GM12878 (cell line): ENCODE data around the gene STK35. TPM values are rescaled to one million over a fixed set of nuclear protein-coding genes. Genes with fewer than 3 reads are reported as not detected.

ENCODE experiments used
- BACH1 ChIP-seq: fragments of 450-650 bp; IDR thresholded peaks from 2 replicates; pipeline ENCODE4 v1.6.1; 2017; ENCODE audit warnings: mild to moderate bottlenecking, borderline replicate concordance
- HDAC2 ChIP-seq: fragments of 200-600 bp; sonication (generic); IDR thresholded peaks from 2 replicates; pipeline ENCODE4 v1.6.1; 2017
- MTA3 ChIP-seq: IDR thresholded peaks from 2 replicates; pipeline ENCODE4 v1.6.1; 2012; ENCODE audit warnings: low read length, inconsistent platforms, borderline replicate concordance
- POLR2AphosphoS2 ChIP-seq: IDR thresholded peaks from 2 replicates; pipeline ENCODE4 v1.6.1; 2011; ENCODE audit warnings: low read depth, mild to moderate bottlenecking, low read length, improper control_type of control experiment, moderate library complexity
- RUNX3 ChIP-seq: IDR thresholded peaks from 2 replicates; pipeline ENCODE4 v1.6.1; 2012; ENCODE audit warnings: low read length, inconsistent platforms
- STAT1 ChIP-seq: fragments of 450-650 bp; conservative IDR thresholded peaks from 2 replicates; pipeline ENCODE4 v1.6.1; 2014; ENCODE audit warnings: antibody characterized with exemption, mild to moderate bottlenecking
- TAF1 ChIP-seq: IDR thresholded peaks from 2 replicates; pipeline ENCODE4 v1.6.1; 2011; ENCODE audit warnings: mild to moderate bottlenecking, low read depth, low read length, borderline replicate concordance
- TBL1XR1 ChIP-seq: IDR thresholded peaks from 2 replicates; pipeline ENCODE4 v1.6.1; 2012; ENCODE audit warnings: low read depth, low read length, improper control_type of control experiment
- TCF7 ChIP-seq: IDR thresholded peaks from 2 replicates; pipeline ENCODE4 v1.6.1; 2014; ENCODE audit warnings: antibody characterized with exemption, borderline replicate concordance
- ZNF24 ChIP-seq: fragments of 450-650 bp; IDR thresholded peaks from 2 replicates; pipeline ENCODE4 v1.6.1; 2017; ENCODE audit warnings: antibody characterized with exemption, mild to moderate bottlenecking
- ZSCAN29 ChIP-seq: fragments of 450-650 bp; IDR thresholded peaks from 2 replicates; pipeline ENCODE4 v1.6.1; 2017; ENCODE audit warnings: mild to moderate bottlenecking, moderate library complexity
- polyA plus RNA-seq, 11 experiments: library from polyadenylated mRNA; depleted of rRNA in 4 of 11; unstranded in 6 of 11; stranded (reverse) in 5 of 11; fragments of >200 nt; fragmentation: Nextera tagmentation in 4 of 11; fragmentation: Illumina TruSeq in 1 of 11; extraction: Ambion mirVana in 4 of 11; extraction: Trizol in 1 of 11; gene quantifications; 1 replicate in 1 of 11; 2 replicates in 10 of 11; pipeline versions ENCODE4 v1.2.1 to v1.2.3, GENCODE V29; 2011 to 2016; ENCODE audit warnings: inconsistent platforms in 2 of 11, missing spikeins in 2 of 11, low read depth in 1 of 11
- total RNA-seq, 4 experiments: library from RNA; depleted of rRNA in 3 of 4; stranded (reverse); fragments of >200 nt in 3 of 4; fragmentation: Illumina TruSeq in 1 of 4; extraction: Trizol in 1 of 4; gene quantifications; 2 replicates each; pipeline versions ENCODE4 v1.2.1 to v1.2.3, GENCODE V29; 2013 to 2021
- TF ChIP-seq, protein P1 (sequence below): IDR thresholded peaks from 2 replicates; pipeline ENCODE4 v1.6.1; 2012; ENCODE audit warnings: improper control_type of control experiment, low read depth, low read length; ENCODE audit not compliant: insufficient replicate concordance
- TF ChIP-seq, protein P2 (sequence below): fragments of 450-650 bp; IDR thresholded peaks from 2 replicates; pipeline ENCODE4 v1.6.1; 2017; ENCODE audit warnings: mild to moderate bottlenecking, moderate library complexity
- TF ChIP-seq, protein P3 (sequence below): fragments of 450-650 bp; IDR thresholded peaks from 2 replicates; pipeline ENCODE4 v1.6.1; 2017; ENCODE audit warnings: low read depth, mild to moderate bottlenecking, moderate library complexity
- TF ChIP-seq, protein P4 (sequence below): fragments of 450-650 bp; IDR thresholded peaks from 2 replicates; pipeline ENCODE4 v1.6.1; 2016; ENCODE audit warnings: mild to moderate bottlenecking

STK35 gene
- total and polyA plus RNA-seq, 10 of the 15 experiments (the other 5 are each of a cell fraction or from before 2014, with no cell fraction given) = 2.9 to 19.4 (median 9.6) TPM

DNA sequence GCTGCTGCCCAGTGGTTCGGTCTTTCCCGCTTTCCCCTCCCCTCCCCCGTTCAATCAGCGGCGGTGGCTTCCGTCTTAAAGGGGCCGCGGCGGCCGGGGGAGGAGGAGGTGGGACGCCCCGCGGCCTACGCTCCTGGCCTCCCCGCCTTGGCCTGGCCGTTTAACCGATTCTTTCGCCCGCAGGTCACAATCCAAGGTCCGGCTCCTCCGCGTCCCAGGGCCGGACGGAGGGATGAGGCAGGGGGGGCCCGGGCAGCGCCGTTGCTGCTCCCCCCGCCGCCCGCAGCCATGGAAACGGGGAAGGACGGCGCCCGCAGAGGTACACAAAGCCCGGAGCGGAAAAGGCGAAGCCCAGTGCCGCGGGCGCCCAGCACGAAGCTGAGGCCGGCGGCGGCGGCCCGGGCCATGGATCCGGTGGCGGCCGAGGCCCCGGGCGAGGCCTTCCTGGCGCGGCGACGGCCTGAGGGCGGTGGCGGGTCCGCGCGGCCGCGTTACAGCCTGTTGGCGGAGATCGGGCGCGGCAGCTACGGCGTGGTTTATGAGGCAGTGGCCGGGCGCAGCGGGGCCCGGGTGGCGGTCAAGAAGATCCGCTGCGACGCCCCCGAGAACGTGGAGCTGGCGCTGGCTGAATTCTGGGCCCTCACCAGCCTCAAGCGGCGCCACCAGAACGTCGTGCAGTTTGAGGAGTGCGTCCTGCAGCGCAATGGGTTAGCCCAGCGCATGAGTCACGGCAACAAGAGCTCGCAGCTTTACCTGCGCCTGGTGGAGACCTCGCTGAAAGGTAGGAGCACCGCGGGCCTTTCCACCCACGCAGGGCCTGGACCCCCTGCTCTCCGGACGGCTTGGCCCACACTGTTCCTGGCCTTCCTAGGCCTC lies 1.2 kb downstream of the STK35 start (continued):
- TF ChIP-seq, protein P1, sequence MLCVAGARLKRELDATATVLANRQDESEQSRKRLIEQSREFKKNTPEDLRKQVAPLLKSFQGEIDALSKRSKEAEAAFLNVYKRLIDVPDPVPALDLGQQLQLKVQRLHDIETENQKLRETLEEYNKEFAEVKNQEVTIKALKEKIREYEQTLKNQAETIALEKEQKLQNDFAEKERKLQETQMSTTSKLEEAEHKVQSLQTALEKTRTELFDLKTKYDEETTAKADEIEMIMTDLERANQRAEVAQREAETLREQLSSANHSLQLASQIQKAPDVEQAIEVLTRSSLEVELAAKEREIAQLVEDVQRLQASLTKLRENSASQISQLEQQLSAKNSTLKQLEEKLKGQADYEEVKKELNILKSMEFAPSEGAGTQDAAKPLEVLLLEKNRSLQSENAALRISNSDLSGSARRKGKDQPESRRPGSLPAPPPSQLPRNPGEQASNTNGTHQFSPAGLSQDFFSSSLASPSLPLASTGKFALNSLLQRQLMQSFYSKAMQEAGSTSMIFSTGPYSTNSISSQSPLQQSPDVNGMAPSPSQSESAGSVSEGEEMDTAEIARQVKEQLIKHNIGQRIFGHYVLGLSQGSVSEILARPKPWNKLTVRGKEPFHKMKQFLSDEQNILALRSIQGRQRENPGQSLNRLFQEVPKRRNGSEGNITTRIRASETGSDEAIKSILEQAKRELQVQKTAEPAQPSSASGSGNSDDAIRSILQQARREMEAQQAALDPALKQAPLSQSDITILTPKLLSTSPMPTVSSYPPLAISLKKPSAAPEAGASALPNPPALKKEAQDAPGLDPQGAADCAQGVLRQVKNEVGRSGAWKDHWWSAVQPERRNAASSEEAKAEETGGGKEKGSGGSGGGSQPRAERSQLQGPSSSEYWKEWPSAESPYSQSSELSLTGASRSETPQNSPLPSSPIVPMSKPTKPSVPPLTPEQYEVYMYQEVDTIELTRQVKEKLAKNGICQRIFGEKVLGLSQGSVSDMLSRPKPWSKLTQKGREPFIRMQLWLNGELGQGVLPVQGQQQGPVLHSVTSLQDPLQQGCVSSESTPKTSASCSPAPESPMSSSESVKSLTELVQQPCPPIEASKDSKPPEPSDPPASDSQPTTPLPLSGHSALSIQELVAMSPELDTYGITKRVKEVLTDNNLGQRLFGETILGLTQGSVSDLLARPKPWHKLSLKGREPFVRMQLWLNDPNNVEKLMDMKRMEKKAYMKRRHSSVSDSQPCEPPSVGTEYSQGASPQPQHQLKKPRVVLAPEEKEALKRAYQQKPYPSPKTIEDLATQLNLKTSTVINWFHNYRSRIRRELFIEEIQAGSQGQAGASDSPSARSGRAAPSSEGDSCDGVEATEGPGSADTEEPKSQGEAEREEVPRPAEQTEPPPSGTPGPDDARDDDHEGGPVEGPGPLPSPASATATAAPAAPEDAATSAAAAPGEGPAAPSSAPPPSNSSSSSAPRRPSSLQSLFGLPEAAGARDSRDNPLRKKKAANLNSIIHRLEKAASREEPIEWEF = peak; percentile 26
- TF ChIP-seq, protein P2, sequence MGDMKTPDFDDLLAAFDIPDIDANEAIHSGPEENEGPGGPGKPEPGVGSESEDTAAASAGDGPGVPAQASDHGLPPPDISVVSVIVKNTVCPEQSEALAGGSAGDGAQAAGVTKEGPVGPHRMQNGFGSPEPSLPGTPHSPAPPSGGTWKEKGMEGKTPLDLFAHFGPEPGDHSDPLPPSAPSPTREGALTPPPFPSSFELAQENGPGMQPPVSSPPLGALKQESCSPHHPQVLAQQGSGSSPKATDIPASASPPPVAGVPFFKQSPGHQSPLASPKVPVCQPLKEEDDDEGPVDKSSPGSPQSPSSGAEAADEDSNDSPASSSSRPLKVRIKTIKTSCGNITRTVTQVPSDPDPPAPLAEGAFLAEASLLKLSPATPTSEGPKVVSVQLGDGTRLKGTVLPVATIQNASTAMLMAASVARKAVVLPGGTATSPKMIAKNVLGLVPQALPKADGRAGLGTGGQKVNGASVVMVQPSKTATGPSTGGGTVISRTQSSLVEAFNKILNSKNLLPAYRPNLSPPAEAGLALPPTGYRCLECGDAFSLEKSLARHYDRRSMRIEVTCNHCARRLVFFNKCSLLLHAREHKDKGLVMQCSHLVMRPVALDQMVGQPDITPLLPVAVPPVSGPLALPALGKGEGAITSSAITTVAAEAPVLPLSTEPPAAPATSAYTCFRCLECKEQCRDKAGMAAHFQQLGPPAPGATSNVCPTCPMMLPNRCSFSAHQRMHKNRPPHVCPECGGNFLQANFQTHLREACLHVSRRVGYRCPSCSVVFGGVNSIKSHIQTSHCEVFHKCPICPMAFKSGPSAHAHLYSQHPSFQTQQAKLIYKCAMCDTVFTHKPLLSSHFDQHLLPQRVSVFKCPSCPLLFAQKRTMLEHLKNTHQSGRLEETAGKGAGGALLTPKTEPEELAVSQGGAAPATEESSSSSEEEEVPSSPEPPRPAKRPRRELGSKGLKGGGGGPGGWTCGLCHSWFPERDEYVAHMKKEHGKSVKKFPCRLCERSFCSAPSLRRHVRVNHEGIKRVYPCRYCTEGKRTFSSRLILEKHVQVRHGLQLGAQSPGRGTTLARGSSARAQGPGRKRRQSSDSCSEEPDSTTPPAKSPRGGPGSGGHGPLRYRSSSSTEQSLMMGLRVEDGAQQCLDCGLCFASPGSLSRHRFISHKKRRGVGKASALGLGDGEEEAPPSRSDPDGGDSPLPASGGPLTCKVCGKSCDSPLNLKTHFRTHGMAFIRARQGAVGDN = peak; percentile 64
- TF ChIP-seq, protein P3, sequence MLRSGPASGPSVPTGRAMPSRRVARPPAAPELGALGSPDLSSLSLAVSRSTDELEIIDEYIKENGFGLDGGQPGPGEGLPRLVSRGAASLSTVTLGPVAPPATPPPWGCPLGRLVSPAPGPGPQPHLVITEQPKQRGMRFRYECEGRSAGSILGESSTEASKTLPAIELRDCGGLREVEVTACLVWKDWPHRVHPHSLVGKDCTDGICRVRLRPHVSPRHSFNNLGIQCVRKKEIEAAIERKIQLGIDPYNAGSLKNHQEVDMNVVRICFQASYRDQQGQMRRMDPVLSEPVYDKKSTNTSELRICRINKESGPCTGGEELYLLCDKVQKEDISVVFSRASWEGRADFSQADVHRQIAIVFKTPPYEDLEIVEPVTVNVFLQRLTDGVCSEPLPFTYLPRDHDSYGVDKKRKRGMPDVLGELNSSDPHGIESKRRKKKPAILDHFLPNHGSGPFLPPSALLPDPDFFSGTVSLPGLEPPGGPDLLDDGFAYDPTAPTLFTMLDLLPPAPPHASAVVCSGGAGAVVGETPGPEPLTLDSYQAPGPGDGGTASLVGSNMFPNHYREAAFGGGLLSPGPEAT = peak; percentile 9; the same call in 1 of the 2 replicates
- TF ChIP-seq, protein P4, sequence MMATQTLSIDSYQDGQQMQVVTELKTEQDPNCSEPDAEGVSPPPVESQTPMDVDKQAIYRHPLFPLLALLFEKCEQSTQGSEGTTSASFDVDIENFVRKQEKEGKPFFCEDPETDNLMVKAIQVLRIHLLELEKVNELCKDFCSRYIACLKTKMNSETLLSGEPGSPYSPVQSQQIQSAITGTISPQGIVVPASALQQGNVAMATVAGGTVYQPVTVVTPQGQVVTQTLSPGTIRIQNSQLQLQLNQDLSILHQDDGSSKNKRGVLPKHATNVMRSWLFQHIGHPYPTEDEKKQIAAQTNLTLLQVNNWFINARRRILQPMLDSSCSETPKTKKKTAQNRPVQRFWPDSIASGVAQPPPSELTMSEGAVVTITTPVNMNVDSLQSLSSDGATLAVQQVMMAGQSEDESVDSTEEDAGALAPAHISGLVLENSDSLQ = peak; percentile 90
- TF ChIP-seq ZNF24 (peak; percentile 50; the same call in 1 of the 2 replicates), STAT1 (0 out of 2 replicates have a peak, but pooled peaks have one; percentile 14), POLR2AphosphoS2 (0 out of 2 replicates have a peak, but pooled peaks have one; percentile 65), ZSCAN29 (peak; percentile 53; the same call in 1 of the 2 replicates), RUNX3 (peak; percentile 53), TAF1 (0 out of 2 replicates have a peak, but pooled peaks have one; percentile 15), TBL1XR1 (0 out of 2 replicates have a peak, but pooled peaks have one; percentile 28), MTA3 (no peak), HDAC2 (no peak), BACH1 (peak; percentile 79), TCF7 (0 out of 2 replicates have a peak, but pooled peaks have one; percentile 15)
